HG03378 (cell line): ENCODE measurements around the gene SALL3.
"Not testable (repeated sequence)": the region's sequence is repeated elsewhere in the genome, so short reads cannot be mapped to it uniquely, and the experiment has no call there.

Experiments used
- ATAC-seq: cut with Tn5 transposase; IDR thresholded peaks from one replicate; pipeline ENCODE4 v1.9.1; 2021; ENCODE audit warnings: mild to moderate bottlenecking, moderate library complexity; ENCODE audit not compliant: unreplicated experiment

The SALL3 gene

DNA sequence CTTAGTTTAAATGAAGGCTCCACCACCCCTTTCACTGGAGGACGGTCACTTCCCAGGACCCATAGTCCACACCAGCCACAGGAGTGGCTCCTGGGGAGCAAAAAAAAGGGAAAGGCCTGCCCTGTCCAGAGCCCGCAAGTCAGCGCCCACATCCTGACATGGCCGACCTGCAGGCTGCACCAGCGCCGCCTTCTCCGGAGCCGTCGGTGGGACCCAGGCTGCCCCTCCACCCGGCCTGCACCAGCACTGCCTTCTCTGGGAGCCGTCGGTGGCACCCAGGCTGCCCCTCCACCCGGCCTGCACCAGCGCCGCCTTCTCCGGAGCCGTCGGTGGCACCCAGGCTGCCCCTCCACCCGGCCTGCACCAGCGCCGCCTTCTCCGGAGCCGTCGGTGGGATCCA, 14.9 kb upstream of the SALL3 start:
- not testable (repeated sequence) for ATAC-seq

DNA sequence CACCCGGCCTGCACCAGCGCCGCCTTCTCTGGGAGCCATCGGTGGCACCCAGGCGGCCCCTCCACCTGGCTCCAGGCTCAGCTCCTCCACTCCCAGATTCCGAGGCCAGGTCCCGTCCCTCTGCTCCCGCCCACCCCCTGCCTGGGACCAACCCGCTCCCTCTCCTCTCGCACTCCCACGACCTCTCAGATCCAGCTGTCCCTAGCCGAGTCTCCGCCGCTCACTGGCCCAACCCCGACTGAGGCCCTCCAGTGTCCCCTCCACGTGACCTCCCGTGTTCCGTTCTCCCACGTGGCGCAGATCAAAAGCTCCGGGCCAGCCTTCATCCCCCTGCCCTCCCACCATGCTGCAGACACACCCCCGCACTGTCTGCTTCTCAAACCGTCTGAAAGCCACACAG, 14.4 kb upstream of the SALL3 start:
- no peak for ATAC-seq

DNA sequence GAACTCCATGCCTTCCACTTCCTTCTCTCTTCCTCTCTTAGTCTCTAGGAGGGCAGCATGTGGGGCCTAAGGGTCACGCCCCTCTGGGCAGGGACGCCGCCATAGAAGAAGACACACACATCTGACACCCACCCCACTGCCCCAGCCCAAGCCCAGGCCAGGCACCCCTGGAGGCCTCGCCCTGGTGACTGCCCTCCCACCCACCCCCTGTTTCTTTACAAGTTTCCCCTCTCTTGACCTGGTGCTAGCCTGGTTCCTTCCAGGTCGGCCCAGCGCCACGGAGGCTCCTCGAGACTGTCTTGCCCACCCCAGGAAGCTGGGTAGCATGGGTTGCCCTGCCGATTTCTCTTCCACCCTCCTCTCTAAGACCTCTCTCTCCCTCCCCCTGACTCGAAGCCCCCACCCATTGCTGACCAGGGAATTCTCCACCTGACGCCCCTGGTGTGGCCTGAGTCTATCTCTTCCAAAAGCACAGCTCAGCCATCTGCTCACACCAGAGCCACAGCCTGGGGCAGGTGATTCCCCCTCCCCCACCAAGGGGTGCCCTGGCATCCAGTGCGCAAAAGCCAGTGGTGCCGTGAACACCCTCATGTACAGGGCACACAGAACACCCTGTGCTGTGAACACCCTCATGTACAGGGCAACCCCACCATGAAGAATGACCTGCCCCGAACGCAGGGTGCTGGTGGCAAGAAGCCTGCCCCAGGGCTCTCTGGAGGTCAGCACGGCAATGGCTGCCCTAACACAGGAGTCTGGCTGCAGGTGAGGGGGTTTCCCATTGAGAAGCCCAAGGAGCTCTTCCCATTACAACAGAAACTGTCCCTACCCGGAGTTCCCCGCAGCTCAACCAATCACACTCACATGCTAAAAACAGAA, 13.5 kb upstream of the SALL3 start:
- ATAC-seq: no peak

DNA sequence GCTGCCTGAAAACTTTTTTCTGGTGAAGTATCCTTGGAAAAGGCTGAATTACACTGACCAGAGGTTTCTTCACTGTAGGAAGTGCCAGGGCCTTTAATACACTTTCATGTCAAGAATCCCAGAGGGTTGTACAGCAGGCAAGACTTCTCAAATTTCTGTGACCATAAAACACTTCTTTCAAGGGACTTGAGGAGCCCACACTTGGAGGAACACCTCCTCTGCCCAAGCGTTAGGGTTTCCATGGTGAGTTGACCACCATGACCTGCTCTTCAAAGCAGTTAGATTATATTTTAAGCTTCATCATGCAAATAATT, 12.9 kb upstream of the SALL3 start:
- ATAC-seq: no peak

DNA sequence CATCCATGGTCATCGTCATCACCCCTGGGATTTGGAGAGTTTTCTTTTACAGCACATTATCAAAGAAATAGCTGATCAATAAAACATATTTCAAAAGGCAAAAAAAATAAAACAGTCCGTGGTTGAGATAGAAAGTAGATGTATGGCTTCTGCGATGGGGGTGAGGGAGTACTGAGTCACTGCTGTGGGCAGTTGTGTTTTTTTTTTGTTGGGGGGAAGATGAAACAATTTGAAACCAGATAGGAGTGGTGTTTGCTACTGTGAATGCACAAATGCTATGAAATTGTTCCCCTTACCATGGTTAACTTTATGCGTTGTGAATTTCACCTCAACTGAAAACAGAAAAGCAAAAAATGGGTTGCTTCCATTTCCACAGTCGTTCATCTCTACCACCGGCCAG, 11.9 kb upstream of the SALL3 start:
- ATAC-seq: no peak

DNA sequence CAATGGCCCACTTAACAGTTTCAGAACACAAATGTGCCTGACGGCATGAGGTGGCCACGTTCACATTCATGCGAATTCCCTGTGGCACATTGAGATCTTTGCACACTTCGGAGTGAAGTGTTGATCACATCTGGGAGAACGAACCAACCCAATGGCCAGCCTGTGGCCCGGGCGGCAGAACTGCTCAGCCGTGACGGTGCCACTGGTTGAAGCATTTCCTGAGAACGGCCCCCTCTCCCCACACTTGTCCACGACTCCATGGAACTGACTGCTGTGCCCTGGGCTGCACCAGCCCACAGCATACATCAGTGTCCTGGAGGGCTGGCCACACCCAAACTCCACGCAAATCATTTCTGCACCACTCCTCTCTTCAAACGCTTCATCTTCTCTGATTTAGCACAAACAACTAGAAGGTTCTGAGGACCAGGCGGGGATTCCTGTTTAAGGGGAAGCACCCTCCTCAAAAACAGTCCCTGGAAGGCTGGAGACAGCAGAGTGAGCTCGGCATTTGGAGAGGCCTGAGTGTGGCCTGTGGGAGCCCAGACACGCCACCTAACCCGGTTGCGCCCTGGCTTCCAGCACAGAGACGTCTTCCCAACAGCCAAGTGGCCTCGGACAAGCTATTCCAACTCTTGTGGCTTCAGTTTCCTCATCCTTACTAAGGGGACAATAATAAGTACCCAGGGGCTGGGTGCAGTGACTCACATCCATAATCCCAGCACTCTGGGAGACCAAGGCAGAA, 9.9 kb upstream of the SALL3 start:
- no peak for ATAC-seq

DNA sequence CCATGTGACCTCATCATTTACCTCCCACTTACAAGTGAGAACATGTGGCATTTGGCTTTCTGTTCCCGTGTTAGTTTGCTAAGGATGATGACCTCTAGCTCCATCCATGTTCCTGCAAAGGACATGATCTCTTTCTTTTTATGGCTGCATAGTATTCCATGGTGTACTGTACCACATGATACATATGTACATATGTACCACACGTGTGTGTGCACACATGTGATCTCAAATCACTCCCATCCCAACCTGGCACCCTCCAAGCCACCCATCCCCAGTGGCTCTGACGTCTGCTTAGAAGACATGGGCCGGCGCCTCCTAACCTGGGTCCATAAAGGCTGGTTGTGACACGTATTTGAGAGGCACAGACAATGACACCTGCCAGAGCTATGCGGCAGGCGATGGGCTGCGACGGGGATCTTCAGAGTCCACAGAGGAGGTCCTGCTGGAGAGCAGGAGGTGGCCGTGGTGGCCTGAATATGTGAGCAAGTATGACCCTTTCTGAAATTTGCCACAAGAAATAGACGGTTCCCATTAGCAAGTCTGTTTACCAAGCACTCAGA, 8.8 kb upstream of the SALL3 start:
- ATAC-seq: no peak

DNA sequence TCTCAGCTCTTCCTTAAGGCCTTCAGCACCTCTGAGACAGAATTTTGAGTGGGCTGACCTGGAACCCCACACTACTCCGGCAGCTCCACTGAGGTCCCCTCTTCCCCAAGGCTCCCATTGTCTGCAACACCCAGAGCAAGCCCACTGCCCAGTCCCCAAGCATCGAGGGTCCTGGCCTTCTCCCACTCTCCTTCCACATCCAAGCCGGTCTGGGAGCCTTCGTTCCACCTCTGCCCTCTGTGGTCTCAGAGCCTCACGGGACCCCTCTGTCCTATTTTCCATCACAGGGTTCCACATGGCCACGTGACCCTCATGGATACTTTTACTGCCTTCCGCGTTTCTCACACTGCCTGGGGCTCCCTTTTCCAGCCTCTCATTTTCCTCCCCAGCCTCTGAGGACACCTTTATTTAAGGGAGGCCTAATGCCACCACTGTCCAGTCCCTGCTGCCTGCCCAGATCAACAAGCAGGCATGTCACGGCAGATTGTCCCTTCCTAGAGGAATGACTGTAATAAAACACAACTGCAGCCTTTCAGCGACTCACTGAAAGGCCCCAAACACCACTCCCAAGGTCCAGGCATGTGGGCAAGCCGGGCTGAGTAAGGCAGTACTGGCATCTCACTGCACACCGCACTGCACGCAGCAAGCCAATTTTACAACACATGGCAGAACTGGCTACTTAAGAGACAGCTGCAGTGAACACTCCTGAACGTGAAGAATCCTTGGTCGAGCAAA, 7.9 kb upstream of the SALL3 start:
- no peak for ATAC-seq

DNA sequence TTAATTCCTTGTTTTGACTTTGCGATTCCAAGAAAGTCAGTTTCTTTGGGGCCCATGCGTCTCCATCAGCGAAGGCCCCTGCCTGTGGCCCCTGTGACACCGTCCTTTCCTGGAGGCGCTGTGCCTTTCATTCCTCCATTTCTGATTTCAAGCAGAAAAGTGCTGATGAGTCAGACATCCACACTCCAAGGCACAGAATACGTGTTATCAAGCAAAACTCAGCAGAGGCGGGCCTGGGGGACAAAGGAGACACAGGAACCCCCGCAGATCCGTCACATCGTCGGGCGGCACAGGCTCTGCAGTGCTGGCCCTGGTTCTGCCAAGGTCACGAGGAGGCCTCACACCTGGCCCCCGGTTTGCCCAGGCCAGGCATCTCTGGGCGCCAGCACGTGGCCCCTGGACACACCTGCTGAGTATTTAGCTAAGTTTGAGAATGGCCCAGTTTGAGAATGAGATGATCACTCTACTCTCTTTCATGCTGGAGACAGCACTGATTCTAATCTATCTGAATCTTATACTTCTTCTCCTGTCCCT, 7.2 kb upstream of the SALL3 start:
- no peak for ATAC-seq

DNA sequence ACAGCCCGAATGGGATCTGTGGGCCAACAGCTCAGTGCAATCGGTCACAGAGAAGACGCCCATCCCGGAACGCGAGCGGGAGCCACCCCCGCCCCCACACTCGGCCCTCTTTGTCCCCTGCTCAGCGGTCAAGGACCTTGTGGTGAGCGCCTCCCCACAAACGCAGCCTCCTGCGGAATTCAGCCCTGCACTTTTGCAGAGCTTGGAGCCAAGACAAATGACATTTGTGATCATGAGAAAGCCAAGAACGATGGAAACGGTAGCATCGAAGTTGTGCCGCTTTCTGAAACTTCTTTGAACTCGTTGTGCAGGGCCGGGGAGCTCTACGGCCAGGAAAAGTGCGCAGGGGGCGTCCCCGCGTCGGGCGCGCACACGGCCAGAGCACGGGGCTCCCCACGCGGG, 6.7 kb upstream of the SALL3 start:
- ATAC-seq: no peak

DNA sequence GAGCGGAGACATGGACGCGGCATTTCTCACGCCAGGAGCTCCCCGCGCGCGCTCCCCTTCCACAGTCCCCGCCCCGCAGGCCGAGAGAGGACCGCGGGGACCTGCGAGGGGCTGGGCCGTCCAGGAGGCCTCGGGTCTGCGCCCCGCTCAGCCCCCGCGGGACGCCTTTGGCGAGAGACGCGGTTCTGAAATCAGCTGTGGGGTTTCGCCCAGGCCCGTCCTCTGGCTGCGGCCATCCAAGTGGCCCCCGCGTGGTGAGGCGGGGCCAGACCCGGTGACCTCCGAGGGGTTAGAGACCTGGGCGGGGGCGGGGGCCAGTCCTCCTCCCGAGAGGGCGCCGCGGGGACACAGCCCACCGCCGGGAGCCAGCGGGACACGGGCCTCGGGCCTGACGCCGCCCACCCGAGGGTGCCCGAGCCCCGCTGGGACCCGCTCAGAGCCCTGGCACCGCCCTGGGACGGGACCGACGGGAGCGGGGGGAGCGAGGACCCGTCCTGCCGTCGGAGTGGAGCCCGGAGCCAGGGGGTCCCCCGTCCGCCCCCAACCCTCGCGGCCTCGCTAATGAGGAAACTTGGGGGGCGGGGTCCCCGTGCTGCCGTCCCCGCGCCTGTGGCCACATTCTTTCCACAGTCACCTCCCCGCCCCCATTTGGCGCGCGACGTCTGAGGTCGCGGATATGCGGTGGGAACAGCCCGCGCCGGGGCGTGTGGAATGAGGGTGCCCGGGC, 6.1 kb upstream of the SALL3 start:
- no peak for ATAC-seq

DNA sequence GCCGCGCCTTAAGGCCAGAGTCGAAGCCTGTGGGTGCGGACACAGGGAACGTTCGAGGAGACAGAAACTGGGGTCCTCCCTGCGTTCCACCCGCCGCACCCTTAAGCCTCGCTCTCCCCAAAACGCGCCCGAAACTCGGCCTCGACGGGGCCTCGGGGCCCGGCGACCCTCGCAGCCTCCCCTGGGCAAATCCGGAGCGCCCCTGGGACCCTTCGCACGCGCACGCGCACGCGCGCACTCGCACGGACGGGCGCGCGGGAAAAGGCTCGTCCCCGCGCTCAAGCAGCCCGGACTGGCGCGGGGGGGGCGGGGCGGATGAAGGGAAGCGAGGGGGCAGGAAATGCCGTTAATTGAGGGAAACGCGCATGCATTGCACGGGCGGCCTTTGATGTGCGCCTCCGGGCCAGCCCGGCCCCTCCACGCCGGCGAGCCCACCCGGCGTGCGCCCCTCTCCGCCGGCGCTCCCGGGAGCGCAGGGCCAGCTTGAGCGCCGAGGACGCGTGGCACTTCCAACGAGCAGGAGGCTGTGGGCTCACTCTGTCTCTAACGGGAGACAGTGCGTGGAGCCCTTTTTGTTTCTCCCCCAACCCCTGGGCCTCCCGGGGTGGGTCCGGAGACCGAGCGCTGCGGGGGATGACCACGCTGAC, 5.4 kb upstream of the SALL3 start:
- ATAC-seq: no peak

DNA sequence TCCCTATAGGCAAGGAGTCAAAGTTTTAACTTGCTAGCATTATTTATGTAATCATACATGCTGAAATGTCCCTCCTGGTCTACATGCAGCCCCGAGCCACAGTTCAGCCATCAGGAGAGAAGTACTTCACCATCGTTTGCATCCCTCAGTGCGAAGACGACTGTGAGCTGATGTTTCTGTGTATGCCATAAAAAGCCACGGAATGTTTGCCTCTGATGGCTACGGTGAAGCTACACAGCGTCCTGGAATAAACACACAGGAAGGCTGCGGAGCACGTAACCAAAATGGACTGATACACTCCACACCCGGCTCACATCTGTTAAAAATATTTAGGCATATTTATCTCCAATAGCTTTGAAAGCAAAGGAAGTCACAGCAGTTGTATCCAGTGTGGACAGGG, 4.3 kb upstream of the SALL3 start:
- no peak for ATAC-seq

DNA sequence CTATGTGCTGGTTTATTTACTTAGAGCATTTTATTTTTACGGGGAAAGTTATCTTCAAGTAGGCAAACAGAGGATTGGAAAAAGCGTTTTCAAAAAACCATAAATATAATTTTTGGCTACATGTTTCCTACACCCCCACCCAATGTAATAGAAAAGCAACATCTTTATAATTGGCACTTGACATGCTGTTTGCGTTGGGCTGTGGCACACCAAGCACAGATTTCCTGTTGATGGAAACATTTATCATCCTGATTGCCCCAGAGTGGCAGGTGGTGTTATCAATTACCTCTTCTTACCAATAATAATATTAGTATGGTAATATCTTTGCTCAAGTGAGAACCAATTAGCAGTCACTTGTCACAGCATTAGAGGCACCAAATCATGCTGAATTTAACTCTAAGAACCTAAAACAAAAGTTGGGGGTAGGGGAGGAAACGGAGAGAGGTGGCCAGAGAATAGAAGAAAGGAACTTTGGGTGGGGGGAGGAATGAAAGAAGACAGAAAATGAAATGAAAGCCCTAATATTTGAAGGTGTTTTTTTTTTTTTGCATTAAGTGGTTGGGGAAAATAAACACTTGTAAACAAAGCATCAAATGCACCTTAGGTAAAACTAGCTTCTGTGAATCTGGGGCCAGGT, 3.8 kb upstream of the SALL3 start:
- ATAC-seq: no peak

DNA sequence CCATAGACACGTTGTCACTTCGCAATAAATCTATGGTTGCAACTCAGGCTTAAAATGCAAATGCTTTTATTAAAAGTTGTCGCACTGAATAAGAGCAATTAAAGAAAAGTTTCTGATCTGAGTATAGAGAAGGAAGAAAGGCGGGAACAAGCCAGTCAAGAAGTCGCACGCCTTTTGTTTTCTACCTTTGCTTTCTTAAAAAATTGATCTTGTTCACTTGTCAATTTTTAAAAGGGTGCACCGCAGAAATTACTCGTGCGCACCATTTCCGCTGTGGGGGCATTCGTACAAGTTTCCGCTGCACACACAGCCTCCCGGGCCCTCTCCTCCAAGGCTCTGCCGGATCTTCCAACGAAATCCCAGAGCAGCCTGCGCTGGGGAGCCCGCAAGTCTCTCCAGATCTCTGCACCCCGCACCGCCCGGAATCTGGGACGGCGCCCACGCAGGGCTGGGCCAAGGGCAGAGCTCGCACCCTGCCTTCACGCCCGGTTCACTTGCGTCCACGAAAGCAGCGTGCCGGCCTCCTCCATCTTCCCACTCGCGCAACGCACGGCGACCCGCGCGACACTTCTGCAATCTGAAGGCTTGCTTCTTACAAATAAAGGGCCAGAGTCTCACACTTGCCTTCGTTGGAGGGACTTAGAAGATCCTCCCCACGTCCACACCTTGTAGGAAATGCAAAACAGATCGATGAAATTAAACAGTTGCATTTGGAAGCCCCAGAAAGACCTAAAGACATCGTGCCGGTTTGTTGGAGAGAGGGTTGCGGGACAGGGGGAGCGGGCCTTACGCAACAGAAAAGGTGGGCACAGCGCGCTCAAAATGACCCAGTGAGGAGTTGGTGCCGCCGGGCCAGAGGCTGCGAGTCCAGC, 2.6 kb upstream of the SALL3 start:
- no peak for ATAC-seq

DNA sequence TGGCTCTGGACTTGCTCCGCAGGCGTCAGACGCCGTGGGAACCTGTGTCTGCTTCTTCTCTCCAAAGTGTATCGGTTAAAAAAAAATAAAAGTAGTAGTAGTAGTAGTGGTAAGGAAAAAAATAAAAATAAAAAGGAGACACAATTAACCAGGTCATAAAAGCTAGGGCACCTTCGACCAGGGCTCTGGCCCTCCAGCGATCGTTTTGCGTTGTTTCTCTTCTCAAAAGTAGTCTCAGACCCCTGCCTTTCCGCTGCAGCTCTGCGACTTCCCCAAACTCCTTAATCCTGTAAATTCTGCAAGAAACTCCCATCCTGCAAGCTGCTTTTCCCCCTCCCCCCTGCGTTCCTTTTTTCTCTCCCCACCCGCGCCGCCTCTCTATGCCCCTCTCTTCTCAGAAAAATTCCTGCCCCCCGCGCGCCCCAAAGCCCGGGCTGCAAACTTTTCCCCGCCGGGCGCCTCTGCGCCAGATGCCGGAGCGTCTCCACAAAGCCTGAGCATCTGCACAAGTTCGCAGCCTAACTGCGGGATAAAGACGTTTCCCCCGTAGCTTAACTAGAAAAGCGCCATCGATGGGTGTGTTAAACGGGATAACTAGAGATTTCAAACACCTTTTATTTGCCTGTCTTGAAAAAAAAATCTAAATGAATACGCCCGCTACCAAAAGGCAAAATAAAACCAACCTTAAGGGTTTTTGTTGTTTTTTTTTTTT, 1.8 kb upstream of the SALL3 start:
- no peak for ATAC-seq

DNA sequence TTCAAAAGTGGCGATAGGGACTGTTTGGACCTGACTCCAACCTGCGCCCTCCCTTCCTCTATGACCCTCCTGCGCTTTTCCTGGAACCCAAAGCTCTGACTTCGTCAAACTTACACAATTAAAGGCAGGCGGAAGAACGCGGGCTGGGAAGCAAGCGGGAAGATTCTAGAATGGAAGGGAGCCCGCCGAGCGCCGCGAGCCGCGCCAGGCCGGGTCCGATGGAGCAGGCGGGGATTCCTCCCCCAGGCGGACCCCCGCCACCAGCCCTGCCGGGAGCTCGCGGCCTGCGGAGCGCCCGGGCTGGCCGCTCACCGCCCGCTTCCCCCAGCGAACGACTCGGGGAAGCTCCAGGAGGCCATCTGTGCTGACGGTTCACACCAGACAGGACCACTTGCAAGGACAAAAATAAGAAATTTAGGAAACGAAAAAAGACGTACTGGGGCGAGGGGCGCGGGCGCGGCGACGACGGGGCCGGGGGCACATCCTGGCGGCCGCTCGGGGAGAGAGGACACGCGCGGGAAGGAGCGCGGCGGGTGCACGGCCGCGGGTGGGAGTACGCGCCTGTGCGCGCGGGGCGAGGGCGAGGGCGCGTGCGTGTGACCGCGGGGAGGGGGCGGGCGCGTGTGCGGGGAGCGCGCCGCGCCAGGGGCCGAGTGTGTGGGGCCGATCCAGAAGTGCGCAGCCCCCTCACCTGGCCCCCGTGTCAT, 1.1 kb upstream of the SALL3 start:
- ATAC-seq: no peak
